ENCODE data around the gene BCAR3.
A peak's percentile ranks its signal among the peaks of the same experiment; 100 is the strongest.
"Not testable (repeated sequence)": the region's sequence is repeated elsewhere in the genome, so short reads cannot be mapped to it uniquely, and the experiment has no call there.

Gene BCAR3

DNA sequence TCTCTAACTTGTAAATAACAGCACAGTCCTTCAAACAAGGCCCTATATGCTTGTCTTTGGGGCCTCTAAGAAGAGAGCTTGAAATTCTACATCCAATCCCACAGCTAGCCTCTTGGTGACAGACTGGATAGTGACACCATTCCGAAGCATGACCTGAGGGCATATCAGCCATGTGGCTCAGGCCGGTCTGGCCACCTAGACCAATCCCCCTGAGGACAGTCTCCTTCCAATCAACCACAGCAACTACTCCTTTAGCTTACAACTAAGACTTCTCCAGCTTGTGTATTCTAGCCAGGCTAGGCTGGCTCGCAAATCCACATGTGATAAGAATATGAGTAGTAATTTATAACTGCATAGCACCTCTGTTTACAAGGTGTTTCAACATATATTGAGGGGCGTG lies 14.0 kb downstream of the BCAR3 start:
- no peak for DNase-seq

DNA sequence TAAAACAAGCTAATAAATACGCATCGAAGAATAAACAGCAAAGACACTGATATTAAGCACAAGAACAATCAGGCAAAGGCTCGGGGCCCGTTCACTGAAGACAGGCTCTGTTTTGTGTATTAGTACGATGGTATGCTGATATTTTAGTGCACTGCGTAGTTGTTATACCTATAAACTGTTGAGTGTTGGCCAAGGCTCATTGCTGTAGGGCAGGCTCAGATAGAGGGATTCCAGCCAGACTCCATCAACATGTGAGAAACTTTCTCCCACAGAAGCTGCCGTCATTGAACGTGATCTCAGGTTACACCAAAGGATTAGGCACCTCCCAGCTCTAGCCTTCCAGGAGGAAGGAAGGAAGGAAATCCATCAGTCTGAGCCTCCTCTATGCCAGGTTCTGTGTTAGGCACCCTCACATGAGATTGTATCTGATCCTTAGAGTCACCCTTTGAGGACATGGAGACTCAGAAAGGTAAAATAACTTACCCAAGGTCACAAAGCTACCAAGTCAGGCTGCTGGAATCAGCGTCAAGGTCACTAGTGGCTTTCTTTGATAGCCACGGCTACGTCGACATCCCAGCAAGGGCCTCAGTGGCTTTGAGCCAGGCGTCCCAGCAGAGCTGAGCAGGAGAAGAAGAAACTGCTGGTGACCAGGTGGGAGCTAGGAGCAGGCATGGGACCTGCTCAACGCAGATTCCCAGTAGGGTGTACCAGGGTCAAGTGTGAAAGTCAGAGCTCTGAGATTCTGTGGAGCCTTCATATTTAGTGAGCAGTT lies 14.8 kb downstream of the BCAR3 start:
- no peak for DNase-seq

GRCh38 chr1:93665015-93665414 lies 16.6 kb downstream of the BCAR3 start:
- no peak for DNase-seq

DNA sequence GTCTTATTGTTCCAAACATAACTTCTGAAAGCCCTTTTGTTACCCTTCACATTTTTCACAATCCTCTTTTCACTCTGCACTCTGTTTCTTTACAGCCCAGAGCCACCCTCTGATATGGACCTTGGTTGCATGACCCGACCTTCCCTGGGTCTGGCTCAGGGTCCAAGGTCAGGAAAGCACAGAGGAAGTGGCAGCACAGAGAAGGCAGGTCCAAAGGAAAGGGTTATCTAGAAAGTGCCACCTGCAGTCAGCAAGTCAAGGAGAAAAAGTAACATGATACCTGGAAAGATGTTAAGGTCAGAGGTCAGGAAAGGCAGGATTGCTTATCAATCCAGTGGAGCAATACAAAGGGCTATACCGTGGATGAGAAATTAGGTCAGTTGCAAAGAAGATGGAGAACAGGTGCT lies 18.4 kb downstream of the BCAR3 start:
- no peak for DNase-seq

DNA sequence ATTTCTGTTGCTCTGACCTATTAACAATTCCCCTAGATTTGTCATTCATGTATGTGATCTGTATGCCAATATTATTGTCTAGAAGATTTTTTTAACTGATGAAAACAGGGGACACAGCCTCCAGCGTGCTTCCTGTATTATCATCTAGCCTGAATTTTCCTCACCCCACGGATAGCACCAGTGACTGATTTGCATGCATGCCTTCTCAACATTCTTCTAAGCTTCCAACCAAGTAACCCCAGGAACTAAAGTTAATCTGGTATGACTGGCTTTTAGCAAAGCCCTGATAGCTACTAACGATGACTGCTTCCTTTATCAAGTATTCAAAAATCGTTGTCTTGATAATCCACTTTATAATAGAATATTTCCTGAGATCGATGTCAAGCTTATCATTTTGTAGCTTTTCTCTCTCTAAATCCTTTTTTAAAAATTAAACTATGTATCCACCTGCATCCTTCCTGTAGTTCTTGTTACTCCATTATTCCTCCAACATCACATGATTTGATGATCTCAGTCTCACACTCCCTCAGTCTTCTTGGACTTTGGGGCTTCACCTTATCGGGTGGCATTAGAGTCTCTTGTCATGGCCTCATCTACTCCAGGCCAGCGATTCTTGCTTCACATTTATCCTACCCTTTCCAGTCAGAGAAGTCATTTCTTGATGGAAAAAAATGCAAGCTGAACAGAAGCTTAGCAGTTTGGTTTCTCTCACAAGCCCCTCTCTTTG lies 19.0 kb downstream of the BCAR3 start:
- DNase-seq, result no peak

- DNase-seq, result no peak
These were observed 19.7 kb downstream of the BCAR3 start for GRCh38 chr1:93661829-93662474.

GRCh38 chr1:93661341-93661740 lies 20.3 kb downstream of the BCAR3 start:
- DNase-seq, result not testable (repeated sequence)

DNA sequence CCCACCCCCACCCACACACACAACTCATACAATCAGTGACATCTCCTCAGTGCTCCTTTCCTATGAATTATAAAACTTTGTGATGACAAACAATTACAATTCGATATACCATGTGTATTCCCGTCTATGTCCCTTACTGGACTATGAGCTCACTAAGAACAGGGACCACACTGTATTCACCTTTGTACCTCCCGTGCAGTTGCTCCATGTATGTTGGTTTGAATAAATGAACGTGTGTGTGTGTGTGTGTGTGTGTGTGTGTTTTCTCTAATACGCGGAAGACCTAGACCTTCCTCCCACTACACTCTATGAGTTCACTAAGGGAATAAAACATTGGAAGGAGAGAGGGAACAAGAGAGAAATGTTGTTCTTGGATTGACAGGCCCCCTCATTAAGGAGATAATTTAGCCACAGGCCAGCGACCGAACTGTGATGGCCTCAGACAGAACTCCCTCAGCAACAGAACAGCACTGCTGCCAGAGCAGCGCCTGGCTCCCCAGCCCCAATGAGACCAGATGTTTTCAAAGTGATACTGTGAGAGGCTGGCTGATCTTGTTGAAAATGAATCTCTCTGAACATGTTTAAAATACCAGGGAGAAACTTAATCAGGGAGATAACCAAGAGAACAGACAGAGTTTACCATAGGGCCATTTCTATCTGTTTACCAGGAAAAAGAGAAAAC lies 21.7 kb downstream of the BCAR3 start:
- DNase-seq, result no peak

DNA sequence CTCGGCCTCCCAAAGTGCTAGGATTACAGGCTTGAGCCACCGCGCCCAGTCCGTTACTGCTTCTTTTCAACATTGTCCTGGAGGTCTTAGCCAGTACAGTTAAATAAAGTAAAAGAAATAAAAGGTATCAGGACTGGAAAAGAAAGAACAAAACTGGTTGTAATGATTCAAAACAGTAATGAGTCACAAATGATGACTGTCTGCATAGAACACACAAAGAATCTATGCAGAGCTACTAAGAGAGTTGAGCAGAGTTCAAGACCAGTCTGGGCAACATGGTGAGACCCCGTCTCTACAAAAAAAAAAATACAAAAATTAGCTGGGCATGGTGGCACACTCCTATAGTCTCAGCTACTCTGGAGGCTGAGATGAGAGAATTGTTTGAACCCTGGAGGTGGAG lies 23.4 kb downstream of the BCAR3 start:
- DNase-seq, result no peak

DNA sequence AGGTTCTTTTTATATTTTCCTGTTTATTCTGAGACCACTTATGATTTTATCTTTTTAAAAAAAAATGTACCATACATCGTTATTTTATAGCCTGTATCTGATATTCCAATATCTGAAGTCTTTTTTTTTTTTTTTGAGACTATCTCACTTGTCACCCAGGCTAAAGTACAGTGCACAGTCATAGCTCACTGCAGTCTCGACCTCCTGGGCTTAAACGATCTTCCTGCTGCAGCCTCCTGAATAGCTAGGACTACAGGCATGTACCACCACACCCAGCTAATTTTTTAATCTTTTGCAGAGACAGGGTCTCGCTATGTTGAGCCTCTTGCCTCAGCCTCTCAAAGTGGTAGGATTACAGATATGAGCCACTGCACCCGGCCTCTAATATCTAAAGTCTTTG lies 25.1 kb downstream of the BCAR3 start:
- DNase-seq, result no peak

DNA sequence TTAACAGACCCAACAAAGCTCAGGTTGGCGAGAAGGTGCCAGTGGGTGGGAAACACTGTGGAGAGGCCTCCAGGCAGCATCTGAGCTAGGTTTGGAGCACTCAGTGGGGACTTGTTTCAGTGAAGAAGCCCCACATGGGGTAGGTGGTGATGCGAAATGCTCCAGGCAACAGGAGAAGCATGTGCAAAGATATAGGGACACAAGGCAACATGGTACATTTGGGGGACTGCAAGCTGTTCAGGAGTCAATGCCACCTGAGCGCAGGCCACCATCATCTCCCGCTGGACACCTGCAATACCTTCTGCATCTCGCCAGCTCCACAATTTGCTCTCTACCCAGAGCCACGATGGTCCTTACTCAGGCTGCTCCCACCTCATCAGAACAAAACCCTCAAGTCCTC lies 28.0 kb downstream of the BCAR3 start:
- DNase-seq, result no peak

DNA sequence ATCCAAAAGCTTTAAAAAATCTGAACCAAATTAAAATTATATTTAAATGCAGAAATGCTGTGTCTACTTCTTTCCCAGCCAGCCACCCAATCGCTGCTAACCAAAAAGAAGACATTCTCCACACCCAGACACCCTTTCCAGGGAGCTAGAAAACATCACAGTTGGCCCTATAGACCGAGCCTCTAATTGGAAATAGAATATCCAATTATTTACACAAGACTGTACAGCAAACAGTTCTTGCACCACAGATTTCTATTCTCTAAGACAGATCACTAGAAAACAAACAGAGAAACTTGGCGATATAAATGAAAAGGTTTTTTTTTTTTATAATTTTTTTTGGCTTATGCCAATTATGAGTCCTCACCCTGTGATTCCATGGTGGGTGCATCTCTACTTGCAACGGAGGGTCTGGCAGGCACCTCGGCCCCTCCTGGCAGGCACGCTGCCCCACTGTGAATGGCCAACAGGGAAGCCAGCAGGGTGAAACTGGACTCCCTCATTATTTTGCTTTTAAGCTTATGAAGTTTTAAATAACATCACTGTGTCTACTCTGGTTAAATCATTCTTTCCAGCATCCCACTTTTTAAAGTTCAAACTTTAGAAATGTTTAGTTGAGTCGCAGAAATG lies 29.2 kb downstream of the BCAR3 start:
- peak; percentile 81 for DNase-seq

DNA sequence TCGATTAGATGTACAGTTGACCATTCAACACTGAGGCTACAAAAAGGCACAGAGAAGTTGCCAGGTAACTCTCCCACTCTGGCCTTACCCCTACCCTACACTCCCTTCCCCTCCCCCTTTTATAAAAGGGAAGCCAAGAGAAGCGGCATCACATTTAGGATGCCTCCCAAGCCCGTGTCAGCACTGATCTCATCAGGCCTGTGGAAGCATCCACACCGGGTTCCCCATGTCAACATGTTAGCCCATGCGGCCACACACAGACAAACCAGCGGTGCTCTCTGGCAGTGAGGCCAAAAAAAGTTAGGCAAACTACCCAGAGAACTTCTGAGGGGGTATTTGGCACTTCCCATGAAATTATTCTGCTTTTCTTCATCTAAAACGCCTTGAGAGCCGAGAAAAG lies 29.9 kb downstream of the BCAR3 start:
- no peak for DNase-seq

DNA sequence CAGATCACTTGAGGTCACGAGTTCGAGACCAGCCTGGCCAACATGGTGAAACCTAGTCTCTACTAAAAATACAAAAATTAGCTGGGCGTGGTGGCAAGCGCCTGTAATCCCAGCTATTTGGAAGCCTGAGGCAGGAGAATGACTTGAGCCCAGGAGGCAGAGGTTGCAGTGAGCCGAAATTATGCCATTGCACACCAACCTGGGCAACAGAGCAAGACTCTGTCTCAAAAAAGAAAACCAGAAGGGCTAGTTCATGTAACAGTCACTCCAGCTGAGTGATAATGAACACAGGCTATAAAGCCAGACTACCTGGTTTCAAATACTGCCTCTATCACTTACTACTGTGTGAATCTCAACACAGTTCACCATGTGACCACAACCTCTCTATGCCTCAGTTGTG lies 31.5 kb downstream of the BCAR3 start:
- DNase-seq, result not testable (repeated sequence)

DNA sequence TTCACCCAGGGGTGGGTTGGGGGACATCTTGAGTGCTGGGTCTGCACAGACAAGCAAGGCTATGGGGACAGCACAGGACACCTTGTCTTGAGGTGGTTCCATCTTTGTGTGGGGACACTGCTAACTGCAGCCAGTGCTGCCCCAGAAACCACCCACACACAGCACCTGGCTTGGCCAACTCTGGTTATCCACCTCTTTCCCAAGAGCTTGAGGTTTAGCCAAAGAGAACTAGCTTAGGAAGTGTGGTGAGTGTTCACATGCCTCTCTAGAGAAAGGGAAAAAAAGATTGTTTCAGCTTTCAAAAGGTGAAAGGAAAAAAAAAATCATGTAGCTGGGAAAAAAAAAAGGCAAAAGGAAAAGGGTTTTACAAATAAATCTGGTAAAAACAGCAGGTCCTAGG lies 32.4 kb downstream of the BCAR3 start:
- DNase-seq, result no peak

DNA sequence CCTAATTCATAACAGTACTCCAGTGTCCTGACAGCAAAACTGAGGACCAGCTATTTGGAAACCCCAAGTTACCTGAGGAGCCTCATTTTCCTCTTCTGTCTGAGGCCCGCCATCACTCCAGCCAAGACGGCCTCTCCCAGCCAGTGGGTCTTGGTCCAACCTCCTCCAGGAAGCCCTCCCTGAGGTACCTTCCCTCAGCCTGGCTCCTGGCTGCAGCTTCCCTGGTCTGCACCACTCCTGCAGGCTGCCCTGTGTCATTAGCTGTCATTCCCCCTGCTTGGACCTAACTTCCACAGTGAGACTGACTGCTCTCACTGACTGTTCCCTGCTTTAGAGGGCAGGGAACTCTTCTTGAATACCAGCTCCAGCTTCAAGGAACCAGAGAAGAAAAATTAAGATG lies 33.0 kb downstream of the BCAR3 start:
- DNase-seq, result no peak

- DNase-seq, result no peak
These were observed 40.1 kb downstream of the BCAR3 start for GRCh38 chr1:93641527-93641926.

GRCh38 chr1:93640656-93641440 lies 40.8 kb downstream of the BCAR3 start:
- DNase-seq, result no peak

GRCh38 chr1:93638981-93639380 lies 42.7 kb downstream of the BCAR3 start:
- DNase-seq, result no peak

DNA sequence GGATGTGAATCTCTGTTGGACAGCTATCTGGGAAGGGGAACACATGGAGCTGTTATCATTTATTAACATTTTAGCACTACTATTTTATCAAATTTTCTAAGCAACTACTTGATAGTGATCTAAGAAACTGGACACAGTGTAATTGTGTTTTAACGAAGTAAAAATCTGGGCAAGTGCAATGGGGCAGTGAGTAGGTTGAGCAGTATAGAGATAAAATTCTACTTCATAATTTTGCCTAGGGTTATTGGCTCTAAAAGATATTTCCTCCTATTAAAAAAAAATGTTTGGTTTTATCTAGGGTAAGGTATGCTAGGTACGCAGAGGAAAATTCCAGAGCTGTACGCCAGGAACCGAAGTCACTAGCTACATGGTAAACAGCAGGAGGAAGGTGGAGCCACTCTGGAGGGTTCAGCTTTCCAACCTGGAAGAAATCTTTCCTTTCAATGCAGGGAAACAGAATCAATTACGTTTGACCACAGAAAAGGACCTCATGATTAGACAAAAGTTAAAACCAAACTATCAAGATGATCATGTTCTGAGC lies 43.3 kb downstream of the BCAR3 start:
- DNase-seq, result no peak

DNA sequence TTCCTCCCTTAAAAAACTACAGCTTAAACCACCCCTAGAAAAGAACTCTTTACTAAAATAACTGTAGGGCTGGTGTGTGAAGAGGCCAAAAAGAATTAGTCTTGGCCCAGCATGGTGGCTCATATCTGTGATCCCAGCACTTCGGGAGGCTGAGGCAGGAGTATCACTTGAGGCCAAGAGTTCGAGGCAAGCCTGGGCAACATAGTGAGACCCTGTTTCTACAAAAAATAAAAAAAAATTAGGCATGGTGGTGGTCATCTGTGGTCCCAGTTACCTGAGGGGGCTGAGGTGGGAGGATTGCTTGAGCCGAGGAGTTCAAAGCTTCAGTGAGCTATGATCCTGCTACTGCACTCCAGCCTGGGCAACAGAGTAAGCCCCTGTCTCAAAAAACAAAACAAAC lies 44.9 kb downstream of the BCAR3 start:
- DNase-seq, result no peak

Measured in NCI-H1092 treated with DMSO at 0.1 percent for 48 hours (cell line).